ENCODE data around the gene ZGPAT. TPM values are rescaled to one million over a fixed set of nuclear protein-coding genes. Genes with fewer than 3 reads are reported as not detected.

Gene ZGPAT
- total RNA-seq, 1 donor from 2014 or later = 38.1 TPM

DNA sequence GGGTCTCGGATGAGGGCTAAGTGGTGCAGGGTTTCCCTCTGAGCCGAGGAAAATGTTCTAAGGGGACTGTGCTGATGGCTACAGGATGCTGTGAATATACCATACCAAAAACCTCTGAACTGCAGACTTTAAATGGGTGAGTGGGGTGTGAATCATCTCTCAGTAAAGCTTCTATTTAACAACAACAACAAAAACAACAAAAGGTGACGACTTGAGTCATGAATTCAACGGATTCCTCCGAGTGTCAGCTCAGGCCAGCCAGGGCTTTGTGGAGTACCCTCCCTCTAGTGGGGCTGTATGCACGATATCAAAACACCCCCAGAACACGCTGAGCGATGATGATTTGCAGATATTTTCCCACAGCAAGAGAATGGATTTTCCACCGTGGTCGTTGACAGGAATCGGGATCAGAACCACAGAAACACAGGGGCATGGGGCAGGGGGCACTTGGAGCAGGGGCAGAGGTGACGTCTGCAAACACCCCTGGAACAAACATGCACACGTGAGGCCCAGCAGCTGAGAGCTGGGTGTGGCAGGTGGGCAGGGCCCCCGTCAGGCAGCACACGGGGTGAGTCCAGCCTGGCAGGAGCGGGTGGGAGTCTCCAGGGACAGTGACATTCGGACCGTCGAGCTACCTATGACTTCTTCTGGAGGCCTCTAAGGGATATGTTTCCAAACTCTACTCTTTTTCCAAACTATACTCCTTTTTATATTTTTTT is 70.4 kb downstream of the ZGPAT start:
- no peak overlapping the region for H3K27ac Mint-ChIP-seq
- H3K27me3 Mint-ChIP-seq = no peaks in the 10 kb centered on the region
- intact Hi-C loops (cut with micrococcal nuclease) = no loop called here
- DNase-seq = no peak
- no peaks in the 10 kb centered on the region for H3K36me3 Mint-ChIP-seq (ENCODE audit: low read depth)
- H3K9me3 Mint-ChIP-seq = no peaks in the 10 kb centered on the region
- H3K4me3 Mint-ChIP-seq = no peak overlapping the region
- H3K4me1 Mint-ChIP-seq = peaks cover 7% of the 10 kb centered on the region

DNA sequence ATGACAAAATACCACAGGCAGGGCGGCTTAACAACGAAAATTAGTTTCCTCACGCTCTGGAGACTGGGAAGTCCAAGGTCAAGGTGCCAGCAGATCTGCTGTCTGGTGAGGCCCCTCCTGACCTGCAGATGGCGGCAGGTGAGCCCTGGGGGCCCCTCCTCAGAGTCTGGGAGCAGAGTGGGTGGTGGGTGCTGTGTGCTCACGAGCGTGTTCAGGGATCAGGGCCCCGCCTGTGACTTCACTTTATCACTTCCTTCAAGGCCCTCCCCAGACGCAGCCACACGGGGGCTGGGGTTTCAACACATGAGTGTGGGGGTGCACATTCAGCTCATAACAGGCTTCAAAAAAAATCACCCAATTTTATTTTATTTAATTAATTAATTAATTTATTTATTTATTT is 71.0 kb downstream of the ZGPAT start:
- DNase-seq = no peak
- H3K27ac Mint-ChIP-seq = no peak overlapping the region
- H3K36me3 Mint-ChIP-seq (ENCODE audit: low read depth) = no peaks in the 10 kb centered on the region
- no peaks in the 10 kb centered on the region for H3K9me3 Mint-ChIP-seq
- peaks cover 7% of the 10 kb centered on the region for H3K4me1 Mint-ChIP-seq
- H3K27me3 Mint-ChIP-seq = no peaks in the 10 kb centered on the region
- intact Hi-C loops (cut with micrococcal nuclease) = no loop called here
- no peak overlapping the region for H3K4me3 Mint-ChIP-seq

DNA sequence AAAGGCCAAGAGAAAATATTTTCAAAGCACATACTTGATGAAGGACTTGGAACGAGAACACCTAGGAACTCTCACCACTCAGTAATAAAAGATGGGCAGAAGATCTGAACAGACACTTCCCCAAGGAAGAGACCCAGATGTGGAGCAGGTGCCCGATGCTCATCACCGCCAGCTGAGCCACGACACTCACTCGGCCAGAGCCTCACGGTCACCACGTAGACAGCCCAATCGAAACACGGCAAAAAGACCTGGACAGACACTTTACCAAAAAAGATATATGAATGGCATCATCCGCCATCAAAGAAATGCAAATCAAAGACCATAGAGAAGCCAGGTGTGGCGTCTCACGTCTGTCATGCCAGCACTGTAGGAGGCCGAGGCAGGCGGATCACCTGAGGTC is 73.3 kb downstream of the ZGPAT start:
- Mint-ChIP-seq H3K4me3 (no peak overlapping the region), H3K27me3 (no peaks in the 10 kb centered on the region), H3K4me1 (peaks cover 11% of the 10 kb centered on the region), H3K27ac (no peak overlapping the region), H3K36me3 (ENCODE audit: low read depth) (no peaks in the 10 kb centered on the region), H3K9me3 (no peaks in the 10 kb centered on the region)
- DNase-seq = no peak
- intact Hi-C loops (cut with micrococcal nuclease) = no loop called here

DNA sequence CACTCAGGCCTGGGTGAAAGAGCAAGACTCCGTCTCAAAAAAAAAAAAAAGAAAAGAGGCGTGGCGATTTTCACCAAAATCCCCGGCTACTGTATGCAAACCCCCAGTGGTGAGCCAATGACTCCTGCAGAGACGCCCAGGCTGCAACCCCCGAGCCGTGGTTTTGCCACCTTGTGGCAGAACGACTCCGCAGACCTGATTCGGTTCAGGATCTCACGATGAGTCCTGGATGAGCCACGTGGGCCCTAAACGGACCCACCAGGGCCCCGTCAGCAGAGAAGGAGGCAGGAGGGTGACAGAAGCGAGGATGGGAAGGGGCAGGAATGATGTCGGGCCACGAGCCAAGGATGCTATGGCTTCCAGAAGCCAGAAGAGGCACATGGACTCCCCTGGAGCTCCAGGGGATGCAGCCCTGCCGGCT is 74.2 kb downstream of the ZGPAT start:
- peaks cover 14% of the 10 kb centered on the region for H3K4me1 Mint-ChIP-seq
- no peaks in the 10 kb centered on the region for H3K36me3 Mint-ChIP-seq (ENCODE audit: low read depth)
- no peaks in the 10 kb centered on the region for H3K27me3 Mint-ChIP-seq
- no peak for DNase-seq
- intact Hi-C loops (cut with micrococcal nuclease) = no loop called here
- no peak overlapping the region for H3K27ac Mint-ChIP-seq
- no peak overlapping the region for H3K4me3 Mint-ChIP-seq
- no peaks in the 10 kb centered on the region for H3K9me3 Mint-ChIP-seq

DNA sequence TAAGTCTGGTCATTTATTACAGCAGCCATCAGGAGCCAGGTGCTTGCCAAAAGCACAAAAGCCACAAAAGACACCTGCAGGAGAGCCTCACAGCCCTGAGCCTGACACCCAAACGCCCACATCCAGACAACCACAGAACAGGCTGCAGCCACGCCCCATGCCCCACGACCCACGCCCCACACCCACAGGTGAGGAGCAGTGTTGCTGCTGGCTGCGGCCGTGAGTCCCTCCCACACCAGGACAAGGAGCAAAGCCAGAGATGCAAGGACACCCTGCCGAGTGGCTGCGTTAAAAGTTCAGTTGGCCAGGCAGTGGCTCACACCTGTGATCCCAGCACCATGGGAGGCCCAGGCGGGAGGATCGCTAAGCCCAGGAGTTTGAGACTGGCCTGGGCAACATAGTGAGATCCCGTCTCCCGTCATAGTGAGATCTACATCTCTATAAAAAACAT is 74.7 kb downstream of the ZGPAT start:
- Mint-ChIP-seq H3K36me3 (ENCODE audit: low read depth) (no peaks in the 10 kb centered on the region), H3K9me3 (no peaks in the 10 kb centered on the region), H3K27ac (no peak overlapping the region), H3K27me3 (no peaks in the 10 kb centered on the region), H3K4me1 (peaks cover 14% of the 10 kb centered on the region), H3K4me3 (no peak overlapping the region)
- no peak for DNase-seq
- intact Hi-C loops (cut with micrococcal nuclease) = no loop called here

DNA sequence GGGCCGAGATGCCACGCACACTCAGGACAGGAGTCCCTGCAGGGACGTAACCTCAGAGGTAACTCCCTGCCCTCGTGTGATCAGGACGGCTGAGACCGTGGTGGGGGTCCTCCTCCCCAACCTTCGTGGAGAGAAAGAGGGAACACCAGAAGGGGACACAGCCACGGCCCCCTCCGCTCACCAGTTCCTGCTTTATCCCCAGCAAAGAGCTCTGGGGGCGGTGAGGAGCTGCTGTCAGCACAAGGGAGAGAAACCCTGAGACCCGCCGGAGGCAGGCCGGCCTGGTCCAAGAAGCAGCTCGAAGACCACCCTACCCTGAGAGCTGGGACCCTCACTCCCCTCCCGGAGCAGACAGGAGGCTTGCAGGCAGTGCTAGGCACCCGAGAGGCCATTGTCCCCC is 76.1 kb downstream of the ZGPAT start:
- no peak for DNase-seq
- Mint-ChIP-seq H3K27ac (no peak overlapping the region), H3K4me1 (peaks cover 14% of the 10 kb centered on the region), H3K36me3 (ENCODE audit: low read depth) (no peaks in the 10 kb centered on the region), H3K9me3 (no peaks in the 10 kb centered on the region), H3K27me3 (no peaks in the 10 kb centered on the region), H3K4me3 (no peak overlapping the region)
- intact Hi-C loops (cut with micrococcal nuclease) = no loop called here

DNA sequence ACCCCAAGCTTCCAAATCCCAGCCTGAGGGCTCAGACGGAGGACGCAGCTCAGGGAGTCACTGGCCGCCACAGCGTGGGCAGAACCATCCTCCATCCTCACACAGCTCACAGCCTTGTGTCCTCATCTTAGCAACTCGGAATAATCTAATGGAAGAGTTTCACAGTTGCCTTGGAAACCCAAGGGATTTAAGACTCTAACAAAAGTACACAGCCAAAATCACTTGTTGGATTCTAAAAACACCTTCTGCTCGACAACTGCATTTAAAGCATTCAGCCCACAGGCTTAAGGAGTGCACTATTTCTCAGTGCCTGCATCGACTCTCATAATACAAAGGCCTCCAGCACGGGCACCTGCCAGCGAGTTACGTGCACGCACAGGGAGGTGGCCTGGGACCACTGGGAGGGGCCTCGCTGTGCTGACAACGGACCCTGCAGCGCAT is 77.9 kb downstream of the ZGPAT start:
- no peak for DNase-seq
- no peaks in the 10 kb centered on the region for H3K9me3 Mint-ChIP-seq
- intact Hi-C loops (cut with micrococcal nuclease) = loop anchor here (2.0 kb wide), 1 partner anchor 79 kb away; the partner anchor contains the start of gene TPD52L2
- H3K27me3 Mint-ChIP-seq = no peaks in the 10 kb centered on the region
- no peaks in the 10 kb centered on the region for H3K36me3 Mint-ChIP-seq (ENCODE audit: low read depth)
- H3K27ac Mint-ChIP-seq = no peak overlapping the region
- no peak overlapping the region for H3K4me3 Mint-ChIP-seq
- H3K4me1 Mint-ChIP-seq = peaks cover 14% of the 10 kb centered on the region

Other genes starting within 250 kb of the ZGPAT start
- 0.26 TPM in 1 of 2 replicates, not detected in the other for gene KCNQ2, start 235.4 kb upstream of the ZGPAT start, total RNA-seq
- gene EEF1A2, start 209.0 kb upstream of the ZGPAT start, total RNA-seq = 0.28 and 0.66 TPM in 2 replicates
- 125 and 130 TPM in 2 replicates for gene PPDPF, start 187.3 kb upstream of the ZGPAT start, total RNA-seq
- 0.19 and 0.35 TPM in 2 replicates for gene PTK6, start 170.7 kb upstream of the ZGPAT start, total RNA-seq
- not detected in 2 replicates for gene SRMS, start 160.3 kb upstream of the ZGPAT start, total RNA-seq
- gene FNDC11, start 153.9 kb upstream of the ZGPAT start, total RNA-seq = 0.12 and 0.16 TPM in 2 replicates
- gene HELZ2, start 133.8 kb upstream of the ZGPAT start, total RNA-seq = 13.7 and 15.9 TPM in 2 replicates
- 13.9 and 14.1 TPM in 2 replicates for gene GMEB2, start 80.9 kb upstream of the ZGPAT start, total RNA-seq
- gene STMN3, start 54.6 kb upstream of the ZGPAT start, total RNA-seq = 9.7 and 10.7 TPM in 2 replicates
- 60.7 and 64.7 TPM in 2 replicates for gene RTEL1, start 49.7 kb upstream of the ZGPAT start, total RNA-seq
- not detected in 2 replicates for gene TNFRSF6B, start 11.4 kb upstream of the ZGPAT start, total RNA-seq
- 63.4 and 70.4 TPM in 2 replicates for gene ARFRP1, start 63 bp upstream of the ZGPAT start, total RNA-seq
- gene LIME1, start 28.6 kb downstream of the ZGPAT start, total RNA-seq = 10.1 and 12.2 TPM in 2 replicates
- gene SLC2A4RG, start 31.7 kb downstream of the ZGPAT start, total RNA-seq = 41.0 and 43.6 TPM in 2 replicates
- 0.84 and 1.0 TPM in 2 replicates for gene ZBTB46, start 123.2 kb downstream of the ZGPAT start, total RNA-seq
- 0.19 TPM in 1 of 2 replicates, not detected in the other for gene ABHD16B, start 153.5 kb downstream of the ZGPAT start, total RNA-seq
- 75.9 and 78.8 TPM in 2 replicates for gene TPD52L2, start 157.2 kb downstream of the ZGPAT start, total RNA-seq
- gene DNAJC5, start 187.1 kb downstream of the ZGPAT start, total RNA-seq = 42.3 and 43.1 TPM in 2 replicates
- 48.1 and 49.5 TPM in 2 replicates for gene UCKL1, start 248.4 kb downstream of the ZGPAT start, total RNA-seq

Data from activated CD4-positive, alpha-beta T cell treated with anti-CD3 and anti-CD28 coated beads, Interleukin-2, amount 10 ng/mL, durations not matched to agents 24 days and 14 days (primary cell).